IMR-90 (cell line): ENCODE results near the gene MSI2.

Experiments used
- BHLHE40 ChIP-seq: fragments of 150-350 bp; IDR thresholded peaks from 2 replicates; pipeline ENCODE4 v1.6.1; 2016; ENCODE audit warnings: mild to moderate bottlenecking, low read depth, low read length
- POLR2A ChIP-seq: IDR thresholded peaks from 2 replicates; pipeline ENCODE4 v1.6.1; 2012; ENCODE audit warnings: mild to moderate bottlenecking, low read depth, low read length
- RAD21 ChIP-seq: IDR thresholded peaks from 2 replicates; pipeline ENCODE4 v1.6.1; 2012; ENCODE audit warnings: low read length, improper control_type of control experiment
- RFX5 ChIP-seq: IDR thresholded peaks from 2 replicates; pipeline ENCODE4 v1.8.0; 2012; ENCODE audit warnings: low read depth, mild to moderate bottlenecking, low read length, moderate library complexity
- SMC3 ChIP-seq: fragments of 150-350 bp; IDR thresholded peaks from 2 replicates; pipeline ENCODE4 v1.6.1; 2016; ENCODE audit warnings: low read depth, mild to moderate bottlenecking, antibody characterized with exemption, low read length, moderate library complexity
- TF ChIP-seq, protein P1 (sequence below): conservative IDR thresholded peaks from 2 replicates; pipeline ENCODE4 v1.5.1; 2012; ENCODE audit warnings: mild to moderate bottlenecking, low read depth, low read length, improper control_type of control experiment
- TF ChIP-seq, protein P2 (sequence below): fragments of 150-350 bp; IDR thresholded peaks from 2 replicates; pipeline ENCODE4 v1.6.1; 2017; ENCODE audit warnings: mild to moderate bottlenecking, antibody characterized with exemption, low read length, low read depth

DNA sequence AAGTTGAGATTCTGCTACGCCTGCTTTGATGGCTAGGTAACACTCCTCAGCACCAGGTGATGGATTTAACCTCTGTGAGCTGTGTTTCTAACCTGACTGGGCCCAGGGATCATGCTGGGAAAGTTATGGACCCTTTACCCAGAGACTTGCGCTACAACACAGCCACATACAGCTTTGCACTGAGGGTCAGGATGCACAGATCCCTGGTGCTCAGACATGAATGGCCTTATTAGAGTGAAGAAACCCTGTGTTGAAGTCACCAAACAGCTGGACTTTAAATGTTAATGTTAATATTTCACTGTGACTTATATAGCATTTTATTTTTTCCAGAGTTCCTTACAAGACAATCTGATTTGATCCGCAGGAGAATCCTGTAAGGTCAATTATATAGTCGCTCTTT is 114.3 kb downstream of the MSI2 start:
- TF ChIP-seq RAD21 (no peak), BHLHE40 (no peak), POLR2A (no peak), RFX5 (no peak), SMC3 (no peak)
- TF ChIP-seq, protein P1, sequence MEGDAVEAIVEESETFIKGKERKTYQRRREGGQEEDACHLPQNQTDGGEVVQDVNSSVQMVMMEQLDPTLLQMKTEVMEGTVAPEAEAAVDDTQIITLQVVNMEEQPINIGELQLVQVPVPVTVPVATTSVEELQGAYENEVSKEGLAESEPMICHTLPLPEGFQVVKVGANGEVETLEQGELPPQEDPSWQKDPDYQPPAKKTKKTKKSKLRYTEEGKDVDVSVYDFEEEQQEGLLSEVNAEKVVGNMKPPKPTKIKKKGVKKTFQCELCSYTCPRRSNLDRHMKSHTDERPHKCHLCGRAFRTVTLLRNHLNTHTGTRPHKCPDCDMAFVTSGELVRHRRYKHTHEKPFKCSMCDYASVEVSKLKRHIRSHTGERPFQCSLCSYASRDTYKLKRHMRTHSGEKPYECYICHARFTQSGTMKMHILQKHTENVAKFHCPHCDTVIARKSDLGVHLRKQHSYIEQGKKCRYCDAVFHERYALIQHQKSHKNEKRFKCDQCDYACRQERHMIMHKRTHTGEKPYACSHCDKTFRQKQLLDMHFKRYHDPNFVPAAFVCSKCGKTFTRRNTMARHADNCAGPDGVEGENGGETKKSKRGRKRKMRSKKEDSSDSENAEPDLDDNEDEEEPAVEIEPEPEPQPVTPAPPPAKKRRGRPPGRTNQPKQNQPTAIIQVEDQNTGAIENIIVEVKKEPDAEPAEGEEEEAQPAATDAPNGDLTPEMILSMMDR, result no peak
- TF ChIP-seq, protein P2, sequence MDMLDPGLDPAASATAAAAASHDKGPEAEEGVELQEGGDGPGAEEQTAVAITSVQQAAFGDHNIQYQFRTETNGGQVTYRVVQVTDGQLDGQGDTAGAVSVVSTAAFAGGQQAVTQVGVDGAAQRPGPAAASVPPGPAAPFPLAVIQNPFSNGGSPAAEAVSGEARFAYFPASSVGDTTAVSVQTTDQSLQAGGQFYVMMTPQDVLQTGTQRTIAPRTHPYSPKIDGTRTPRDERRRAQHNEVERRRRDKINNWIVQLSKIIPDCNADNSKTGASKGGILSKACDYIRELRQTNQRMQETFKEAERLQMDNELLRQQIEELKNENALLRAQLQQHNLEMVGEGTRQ, result no peak
